Stimulated activated CD8-positive, alpha-beta memory T cell treated with anti-CD3 and anti-CD28 coated beads, Interleukin-12 subunit alpha, Interleukin-12 subunit beta, amount 100 ng/mL, for 24 hours (primary cell): Measurements from ENCODE around the gene DVL3.

Source experiments
- DNase-seq: peaks from one replicate; pipeline ENCODE4 v3.0.0-alpha.2; 2020; ENCODE audit errors: extremely low read depth

The DVL3 gene

DNA sequence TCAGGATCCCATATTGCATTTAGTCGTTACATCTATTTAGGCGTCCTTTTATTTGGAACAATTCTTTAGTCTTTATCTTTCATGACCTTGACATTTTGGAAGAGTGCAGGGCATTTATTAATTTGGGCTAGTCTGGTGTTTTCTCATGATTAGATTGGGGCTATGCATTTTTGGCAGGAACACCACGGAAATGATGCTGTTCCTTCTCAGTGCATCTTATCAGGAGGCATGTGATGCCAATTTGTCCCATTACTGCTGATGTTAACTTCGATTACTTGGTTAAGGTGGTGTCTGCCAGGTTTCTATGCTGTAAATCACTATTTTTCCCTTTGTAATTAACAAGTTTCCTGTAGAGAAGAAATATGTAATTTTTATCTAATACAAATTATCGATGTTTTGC lies 56.1 kb downstream of the DVL3 start:
- DNase-seq: no peak

DNA sequence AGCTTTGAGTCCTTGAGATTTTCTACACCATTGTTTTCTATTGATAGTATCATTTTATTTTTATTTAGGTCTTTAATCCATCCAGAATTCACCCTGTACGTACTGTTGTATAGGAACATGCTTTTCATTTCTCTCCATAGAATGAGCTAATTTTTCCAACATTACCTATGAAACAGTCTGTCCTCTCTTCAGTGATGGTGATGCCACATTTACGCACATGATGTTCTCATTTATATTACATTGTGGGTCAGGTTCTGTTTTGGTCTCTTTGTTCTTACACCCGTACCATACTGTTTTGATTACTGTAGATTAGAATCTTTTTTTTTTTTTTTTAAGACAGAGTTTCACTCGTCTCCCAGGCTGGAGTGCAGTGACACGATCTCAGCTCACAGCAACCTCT lies 56.5 kb downstream of the DVL3 start:
- no peak for DNase-seq

GRCh38 chr3:184218814-184219213 lies 63.6 kb downstream of the DVL3 start:
- no peak for DNase-seq

DNA sequence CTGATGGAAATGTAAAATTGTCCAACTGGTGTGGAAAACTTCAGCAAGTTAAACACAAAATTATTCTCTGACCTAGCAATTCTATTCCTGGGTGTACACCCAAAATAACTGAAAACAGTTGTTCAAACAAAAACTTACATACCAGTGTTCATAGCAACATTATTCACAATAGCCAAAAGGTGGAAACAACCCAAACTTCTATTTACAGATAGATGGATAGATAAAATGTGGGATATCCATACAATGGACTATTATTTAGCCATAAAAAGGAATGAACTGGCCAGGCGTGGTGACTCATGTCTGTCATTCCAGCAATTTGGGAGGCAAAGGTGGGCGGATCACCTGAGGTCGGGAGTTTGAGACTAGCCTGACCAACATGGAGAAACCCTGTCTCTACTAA lies 67.3 kb downstream of the DVL3 start:
- DNase-seq: no peak
